ENCODE results near the gene TBC1D23.

DNA sequence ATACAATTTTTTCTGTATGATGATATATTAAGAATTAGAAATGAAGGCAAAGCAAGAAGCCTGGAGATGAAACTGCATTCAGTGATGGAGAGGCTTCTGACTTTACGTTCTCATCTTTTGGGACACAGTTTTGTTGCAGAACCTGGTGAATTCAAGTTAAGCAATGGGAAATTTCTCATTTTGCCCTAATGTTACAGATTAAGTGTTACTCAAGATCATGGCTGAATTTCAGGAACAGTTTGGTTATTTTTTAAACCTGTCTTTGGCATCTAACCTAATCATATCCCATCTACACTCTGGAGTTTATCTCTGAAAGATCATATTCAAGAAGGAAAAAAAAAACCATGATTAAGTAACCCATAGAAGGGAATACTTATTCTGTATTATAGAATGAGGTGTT is 79.7 kb downstream of the TBC1D23 start:
- TF ChIP-seq, protein P1, sequence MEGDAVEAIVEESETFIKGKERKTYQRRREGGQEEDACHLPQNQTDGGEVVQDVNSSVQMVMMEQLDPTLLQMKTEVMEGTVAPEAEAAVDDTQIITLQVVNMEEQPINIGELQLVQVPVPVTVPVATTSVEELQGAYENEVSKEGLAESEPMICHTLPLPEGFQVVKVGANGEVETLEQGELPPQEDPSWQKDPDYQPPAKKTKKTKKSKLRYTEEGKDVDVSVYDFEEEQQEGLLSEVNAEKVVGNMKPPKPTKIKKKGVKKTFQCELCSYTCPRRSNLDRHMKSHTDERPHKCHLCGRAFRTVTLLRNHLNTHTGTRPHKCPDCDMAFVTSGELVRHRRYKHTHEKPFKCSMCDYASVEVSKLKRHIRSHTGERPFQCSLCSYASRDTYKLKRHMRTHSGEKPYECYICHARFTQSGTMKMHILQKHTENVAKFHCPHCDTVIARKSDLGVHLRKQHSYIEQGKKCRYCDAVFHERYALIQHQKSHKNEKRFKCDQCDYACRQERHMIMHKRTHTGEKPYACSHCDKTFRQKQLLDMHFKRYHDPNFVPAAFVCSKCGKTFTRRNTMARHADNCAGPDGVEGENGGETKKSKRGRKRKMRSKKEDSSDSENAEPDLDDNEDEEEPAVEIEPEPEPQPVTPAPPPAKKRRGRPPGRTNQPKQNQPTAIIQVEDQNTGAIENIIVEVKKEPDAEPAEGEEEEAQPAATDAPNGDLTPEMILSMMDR (conservative IDR thresholded peaks at IDR 0.05): no peak
- no peak for TF ChIP-seq ZFX (IDR thresholded peaks at IDR 0.05)

All from C4-2B (cell line).